Stimulated activated CD8-positive, alpha-beta memory T cell treated with anti-CD3 and anti-CD28 coated beads, Interleukin-12 subunit alpha, Interleukin-12 subunit beta, amount 100 ng/mL, for 24 hours (primary cell): ENCODE data around the gene OPCML.

Source experiments
- DNase-seq: peaks from one replicate; pipeline ENCODE4 v3.0.0-alpha.2; 2020; ENCODE audit errors: extremely low read depth

OPCML gene

DNA sequence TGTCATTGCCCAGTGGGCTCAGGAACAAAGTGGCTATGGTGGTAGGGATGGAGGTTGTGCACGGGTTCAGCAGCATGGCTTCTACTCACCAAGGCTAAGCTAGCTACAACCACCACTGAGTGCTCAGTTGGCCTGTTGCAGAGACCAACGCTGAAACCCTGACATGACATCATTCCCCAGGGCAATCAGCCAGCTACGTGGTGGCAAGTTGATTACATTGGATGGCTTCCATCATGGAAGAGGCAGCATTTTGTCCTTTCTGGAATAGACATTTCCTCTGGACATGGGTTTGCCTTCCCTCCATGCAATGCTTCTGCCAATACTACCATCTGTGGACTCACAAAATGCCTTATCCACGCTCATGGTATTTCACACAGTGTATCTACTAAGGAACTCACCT lies 634.3 kb downstream of the OPCML start:
- DNase-seq, result no peak

DNA sequence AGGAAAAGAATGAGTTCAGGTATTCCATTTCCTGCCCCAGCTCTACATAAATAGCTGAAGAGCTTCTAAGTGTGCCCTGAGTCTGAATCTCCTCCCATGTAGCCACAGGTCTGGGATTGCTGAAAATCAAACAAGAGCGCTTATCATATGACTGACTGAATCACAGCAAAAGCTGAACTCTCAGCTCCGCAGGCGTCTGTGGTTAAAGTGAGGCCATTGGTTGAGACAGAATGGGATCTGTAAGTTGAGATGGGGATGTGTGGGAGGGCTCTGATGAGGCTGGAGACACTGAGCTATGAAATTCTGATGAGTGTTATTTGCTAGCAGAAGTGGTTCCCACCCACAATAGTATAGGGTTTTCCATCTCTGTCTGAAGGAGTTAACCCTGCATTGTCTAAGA lies 637.0 kb downstream of the OPCML start:
- no peak for DNase-seq

DNA sequence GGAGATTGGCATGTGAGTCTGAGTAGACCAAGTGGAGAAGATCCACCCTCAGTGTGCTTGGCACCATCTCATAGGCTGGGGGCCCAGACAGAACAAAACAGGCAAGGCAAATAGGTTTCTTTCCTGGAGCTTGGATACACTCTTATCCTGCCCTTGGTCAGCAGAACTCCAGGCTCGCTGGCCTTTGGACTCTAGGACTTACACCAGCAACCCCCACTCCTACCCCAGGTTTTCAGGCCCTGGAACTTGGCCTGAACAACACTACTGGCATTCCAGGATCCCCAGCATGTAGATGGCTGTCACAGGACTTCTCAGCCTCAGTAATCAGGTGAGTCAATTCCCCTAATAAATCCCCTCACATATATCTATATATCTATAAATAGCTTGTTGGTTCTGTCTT lies 637.7 kb downstream of the OPCML start:
- DNase-seq, result no peak

DNA sequence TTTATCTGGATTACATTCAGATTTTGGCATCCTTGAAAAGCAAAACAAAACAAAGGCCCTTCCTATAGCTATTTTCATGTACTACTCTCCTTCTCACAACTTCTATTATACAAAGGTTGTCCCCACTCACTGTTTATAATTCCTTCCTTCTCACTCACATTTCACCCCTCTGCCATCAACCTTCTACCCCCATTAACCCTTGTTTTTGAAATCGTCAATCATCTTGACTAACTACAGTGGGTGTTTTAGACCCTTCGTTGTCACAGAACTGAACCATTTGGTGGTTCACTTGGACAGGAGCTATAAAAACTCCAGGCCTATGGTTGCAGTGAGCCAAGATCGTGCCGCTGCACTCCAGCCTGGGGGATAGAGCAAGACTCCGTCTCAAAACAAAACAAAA lies 639.4 kb downstream of the OPCML start:
- DNase-seq, result no peak

DNA sequence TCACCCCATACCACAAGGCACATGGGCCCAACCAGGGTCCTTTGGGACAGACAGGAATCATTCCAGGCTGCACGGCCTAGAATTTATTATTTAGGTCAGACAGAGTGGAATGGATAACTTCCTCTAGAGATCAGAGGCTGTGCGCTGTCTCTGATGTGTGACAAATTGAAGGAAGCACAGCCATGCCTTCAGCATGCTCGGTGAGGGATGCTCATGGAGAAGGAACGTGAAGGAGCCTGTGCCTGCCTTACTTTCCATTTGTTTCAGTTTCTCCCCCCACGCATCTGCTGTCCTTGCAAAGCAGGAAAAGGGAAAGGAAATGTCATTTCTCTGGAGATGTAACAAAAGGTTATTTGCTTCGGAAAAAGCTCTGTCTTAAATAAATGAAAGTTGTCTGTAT lies 644.1 kb downstream of the OPCML start:
- no peak for DNase-seq

DNA sequence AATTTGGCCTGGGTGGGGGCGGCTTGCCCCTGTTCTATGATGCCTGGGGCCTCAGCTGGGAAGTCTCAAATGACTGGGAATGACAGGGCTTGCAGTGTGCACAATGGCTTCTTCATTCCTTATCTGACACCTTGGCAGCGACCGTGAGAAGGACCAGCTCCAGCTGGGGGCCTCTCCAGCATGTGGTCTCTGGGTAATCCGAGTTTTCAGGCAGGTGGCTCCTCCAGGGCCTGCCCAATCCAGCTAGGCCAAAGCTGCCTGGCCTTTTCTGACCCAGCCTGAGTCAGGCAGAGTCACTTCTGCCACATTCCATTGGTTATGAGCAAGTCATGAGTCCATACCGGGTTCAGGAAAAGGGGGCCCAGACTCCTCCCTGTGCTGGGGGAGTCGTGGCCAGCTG lies 646.0 kb downstream of the OPCML start:
- DNase-seq, result no peak

DNA sequence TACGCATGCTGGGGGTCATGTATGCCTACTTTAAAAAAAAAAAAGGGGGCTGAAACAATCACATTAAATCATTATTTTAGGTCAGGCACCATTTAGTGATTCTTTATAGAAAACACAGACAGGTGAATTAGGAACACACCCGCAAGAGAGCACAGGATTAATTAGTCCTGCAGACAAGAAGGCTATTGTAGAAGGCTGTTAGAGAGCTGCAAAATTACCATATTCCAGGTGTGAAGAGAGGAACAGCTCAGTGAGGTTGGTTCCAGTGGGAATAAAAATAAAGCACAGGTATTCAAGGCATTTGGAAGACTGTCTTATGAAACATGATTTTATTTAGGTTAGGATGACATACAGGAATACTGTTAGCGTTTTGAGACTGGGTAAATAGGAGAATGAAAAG lies 649.1 kb downstream of the OPCML start:
- no peak for DNase-seq

DNA sequence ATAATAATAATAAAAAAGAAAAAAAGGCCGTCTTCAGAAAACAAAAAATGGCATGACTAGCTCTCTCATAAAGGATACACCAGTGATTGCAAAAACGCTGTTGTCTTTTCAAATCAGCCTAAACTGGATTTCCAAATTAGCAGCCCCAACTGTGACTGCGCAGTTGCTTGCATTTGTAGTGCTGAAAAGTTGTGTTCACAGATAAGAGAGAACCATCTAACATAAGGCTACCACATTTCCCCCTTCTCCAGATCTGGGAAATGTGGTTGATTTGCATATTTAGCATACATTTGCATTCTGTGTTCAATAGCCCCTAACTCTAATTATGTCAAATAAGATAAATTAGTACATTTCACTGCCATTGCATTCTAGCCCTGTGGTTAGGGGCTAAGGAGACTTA lies 650.7 kb downstream of the OPCML start:
- no peak for DNase-seq

DNA sequence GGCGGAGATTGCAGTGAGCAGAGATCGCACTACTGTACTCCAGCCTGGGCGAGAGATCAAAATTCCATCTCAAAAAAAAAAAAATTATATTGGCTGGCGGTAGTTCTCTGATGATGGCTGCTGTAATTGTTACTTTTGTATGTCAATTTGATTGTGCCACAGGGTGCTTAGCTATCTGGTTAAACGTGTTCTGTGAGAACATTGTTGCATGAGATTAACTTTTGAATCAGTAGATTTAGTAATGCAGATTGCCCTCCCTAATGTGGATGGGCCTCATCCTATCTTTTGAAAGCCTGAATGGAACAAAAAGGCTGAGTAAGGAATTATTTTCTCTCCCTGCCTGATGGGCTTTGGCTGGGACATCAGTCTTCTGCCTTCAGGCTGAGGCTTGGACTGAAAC lies 654.2 kb downstream of the OPCML start:
- no peak for DNase-seq

DNA sequence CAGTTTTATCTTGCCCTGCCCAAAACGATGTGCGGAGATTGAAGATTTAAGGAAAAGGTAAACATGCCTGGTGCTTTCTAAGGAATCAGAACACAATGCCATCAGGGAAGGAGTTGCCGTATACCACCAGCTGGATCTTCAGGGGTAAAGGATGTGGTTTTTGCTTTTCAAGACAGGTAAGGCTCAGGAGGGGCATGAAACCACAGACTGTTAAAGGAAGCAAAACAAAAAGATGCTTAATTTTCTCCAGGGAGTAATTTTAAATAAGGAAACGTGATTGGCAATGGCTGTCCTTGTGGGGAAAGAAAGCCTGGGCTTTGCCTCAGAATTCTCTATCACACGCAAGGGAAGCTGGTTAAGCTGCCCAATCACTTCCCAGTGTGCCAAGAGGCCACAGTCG lies 655.6 kb downstream of the OPCML start:
- no peak for DNase-seq

DNA sequence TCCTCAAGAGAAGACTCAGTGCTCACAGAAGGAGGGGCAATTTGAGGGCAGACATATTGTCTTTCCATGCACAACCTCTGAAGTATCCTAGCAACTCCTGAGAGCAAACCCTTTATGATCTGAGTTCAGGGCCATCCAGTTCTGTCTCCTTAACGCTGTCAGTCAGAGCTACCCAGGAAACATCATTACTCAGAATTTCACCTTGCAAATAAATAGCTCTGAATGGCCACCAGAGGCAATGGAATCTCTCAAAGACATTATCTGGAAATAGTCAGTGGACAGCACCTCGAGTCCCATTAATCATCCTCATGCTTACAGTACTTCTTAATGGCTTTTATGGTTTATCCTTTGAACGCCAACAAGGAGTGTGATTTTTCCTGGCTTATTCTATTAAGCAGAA lies 656.1 kb downstream of the OPCML start:
- DNase-seq, result no peak

DNA sequence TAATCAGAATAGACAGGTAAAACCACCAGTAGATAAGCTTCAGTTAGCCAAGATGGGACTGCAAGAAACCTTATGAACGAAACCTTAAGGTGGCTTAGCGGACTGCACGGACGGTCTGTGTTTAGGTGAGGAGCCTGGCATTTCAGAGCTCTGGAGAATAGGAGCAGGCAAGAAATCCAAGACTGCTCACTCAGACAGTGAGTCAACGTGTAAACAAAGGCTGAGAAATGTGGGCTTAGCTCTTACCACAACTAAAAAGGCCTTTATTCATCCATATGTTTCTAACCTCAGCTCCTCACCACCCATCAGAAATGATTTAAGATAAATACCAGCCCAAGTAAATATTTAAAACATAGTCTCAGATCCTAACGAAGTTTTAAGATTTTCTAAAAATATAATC lies 657.7 kb downstream of the OPCML start:
- no peak for DNase-seq

DNA sequence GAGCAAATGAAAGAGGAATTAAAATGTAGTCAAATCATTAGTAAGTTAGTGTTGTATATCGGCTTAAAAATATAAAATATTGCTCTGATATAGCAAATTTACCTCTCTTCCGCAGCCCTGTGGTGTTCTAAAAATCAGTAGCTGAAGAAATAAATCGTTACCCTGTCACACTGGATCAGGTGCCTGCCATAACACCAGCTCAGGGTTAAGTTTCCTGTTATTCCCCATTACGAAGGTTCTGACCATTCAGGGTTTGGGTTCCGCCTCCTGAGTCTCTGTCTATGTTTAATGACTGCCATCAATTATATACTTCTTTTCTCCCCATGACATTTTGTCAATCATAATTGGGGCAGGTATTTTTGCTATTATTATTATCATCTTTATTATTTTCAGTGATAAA lies 658.5 kb downstream of the OPCML start:
- DNase-seq, result no peak

DNA sequence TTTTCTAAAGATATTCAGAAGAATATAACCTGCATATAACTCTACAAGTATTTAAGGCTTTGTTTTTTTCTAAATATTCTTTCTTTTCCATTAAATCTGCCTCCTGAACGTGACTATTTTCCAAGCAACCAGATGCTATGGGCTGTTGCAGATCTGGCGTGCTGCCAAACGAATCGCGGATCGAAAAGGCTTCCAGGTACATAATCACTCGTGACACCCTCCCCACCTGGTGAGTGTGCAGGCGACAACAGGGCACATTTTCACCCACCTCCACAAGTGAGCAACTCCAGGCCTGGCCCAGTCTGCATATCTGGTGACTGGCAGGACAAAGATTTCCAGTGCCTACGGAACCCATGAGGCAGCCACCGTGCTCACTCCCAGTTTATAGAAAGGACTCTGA lies 660.1 kb downstream of the OPCML start:
- no peak for DNase-seq

DNA sequence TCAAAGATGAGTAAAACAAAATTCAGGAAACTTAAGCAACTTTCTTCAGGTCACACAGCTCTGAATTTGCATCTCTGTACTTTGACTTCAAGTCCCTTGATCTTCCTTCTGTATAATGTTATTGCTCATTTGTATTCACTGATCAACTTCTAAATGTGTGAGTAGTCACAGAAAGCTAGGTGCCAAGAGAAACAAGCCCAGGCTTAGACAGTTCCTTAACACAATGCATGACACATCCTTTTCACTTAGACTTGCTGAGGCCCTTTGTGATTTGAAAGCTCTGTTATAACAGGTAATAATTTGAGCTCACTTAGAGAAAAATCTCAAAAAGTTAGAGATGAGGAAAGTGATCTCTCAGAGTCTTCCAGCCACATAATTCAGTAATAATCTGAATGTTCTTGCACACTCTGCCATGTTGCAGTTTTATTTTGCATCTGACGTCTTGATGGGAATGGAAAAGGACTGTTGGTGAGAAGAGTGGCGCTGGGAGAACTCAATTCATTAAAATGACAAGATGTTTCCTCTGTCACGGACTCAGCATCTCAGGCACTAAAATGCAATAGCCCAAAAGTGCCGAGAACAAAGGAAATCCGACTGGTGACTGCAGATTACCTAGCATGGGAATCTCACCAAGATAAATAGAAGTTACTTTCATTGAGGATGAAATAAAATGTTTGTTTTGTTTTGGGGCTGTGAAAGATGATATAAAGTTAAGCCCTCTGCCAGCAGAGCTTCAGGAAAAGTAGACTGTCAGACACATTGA lies 665.3 kb downstream of the OPCML start:
- DNase-seq, result no peak

DNA sequence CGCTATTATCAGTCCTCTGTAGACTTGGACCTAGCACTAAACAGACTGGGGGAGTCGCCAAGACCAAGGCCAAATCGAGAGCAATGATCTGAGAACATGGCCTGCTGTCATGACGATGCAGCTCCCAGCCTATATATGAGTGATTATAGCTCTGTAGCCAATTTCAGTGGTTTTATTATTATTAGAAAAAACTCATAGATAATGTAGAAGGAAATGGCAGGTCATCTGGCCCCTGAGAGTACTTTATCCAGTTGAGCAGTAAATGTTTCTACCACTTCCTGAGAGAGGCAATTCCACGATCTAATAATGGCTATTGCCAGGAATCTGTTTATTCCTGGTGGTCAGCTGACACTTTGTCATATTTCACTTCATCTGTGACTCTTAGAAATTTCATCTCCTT lies 666.7 kb downstream of the OPCML start:
- no peak for DNase-seq

DNA sequence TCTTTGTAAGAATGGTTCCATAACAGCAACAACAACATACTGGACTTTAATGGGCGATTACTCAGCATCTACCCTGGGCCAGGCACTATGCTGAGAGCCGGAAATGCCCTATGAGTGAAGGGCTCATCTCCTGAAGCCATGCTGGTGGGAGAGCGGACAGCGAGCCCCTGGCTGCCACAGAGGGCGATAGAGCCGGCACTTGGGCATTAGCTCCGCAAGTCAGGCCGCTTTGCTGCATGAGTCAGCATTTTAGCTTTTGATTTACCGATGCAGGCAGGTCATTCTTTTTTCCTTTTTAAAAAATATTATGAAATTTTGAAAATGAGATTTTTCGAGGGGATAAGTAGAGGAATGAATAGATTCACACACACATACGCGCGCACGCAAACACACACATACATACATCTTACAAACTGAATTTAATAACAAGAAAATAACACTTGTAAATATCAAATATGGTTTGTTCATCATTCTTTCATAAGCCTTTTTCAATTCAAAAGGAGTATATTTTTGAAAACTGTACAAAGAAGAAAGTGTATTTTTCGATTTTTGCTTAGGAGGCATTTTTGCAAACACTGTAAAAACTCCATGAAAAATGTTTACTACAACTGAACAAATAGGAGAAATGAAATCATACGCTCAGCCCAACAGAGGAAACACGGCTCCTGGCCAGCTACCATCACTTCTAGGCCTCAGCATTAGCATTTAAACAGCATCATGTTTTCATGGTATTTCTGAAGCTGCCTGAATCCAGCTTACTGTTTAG lies 667.3 kb downstream of the OPCML start:
- DNase-seq, result no peak

DNA sequence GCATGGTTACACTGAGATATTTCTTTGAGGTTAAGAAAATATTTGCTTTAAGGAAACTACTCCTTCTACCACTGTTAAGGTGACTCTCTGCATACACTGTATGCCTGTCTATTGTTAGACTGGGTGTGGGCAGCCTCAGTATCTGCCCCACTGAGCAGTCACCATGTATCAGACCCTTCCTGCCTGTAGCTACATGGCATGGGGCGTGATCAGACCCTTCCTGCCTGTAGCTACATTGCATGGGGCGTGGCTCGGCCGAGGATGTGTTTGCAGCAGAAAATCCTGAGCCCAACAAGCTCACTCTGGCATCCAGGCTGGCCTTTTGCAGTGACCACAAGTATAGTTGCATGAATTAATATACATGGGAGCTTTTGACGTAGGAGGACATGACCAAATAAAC lies 669.4 kb downstream of the OPCML start:
- no peak for DNase-seq

DNA sequence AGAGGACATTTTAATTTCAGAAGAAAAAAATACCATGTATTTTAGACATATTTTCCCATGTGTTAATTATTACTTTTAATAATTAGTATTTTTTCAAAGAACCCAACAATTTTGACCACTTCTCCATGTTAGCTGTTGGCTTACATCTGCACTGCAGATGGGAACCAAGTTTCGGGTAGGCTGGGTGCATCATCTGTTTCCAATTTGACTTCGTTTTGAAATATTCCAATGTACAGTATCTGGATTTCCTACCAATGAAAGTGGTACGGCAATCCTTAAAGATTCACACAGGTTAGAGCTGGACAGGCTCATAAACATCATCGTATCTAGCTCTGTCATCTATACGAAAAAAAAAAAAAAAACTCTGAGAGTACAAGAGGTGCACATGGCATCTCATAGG lies 670.2 kb downstream of the OPCML start:
- no peak for DNase-seq

DNA sequence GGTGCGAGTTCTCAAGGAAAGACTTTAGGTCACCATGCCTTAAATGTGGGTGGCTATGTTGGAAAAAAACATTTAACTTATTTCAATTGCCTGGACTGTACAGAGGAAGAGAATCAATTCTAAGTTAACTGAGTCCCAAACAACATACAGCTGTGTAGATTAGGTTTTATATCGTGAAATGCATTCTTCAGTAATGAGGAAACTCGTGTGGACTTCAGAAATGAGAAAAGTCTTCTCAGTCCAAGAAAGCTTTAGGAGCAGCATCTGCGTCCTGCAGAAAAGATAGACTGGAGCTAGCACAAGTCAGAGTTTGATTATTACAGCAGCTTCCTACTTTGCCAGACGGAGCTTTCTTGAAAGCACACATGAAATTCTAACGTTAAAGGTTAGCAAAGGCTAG lies 673.0 kb downstream of the OPCML start:
- DNase-seq, result no peak

DNA sequence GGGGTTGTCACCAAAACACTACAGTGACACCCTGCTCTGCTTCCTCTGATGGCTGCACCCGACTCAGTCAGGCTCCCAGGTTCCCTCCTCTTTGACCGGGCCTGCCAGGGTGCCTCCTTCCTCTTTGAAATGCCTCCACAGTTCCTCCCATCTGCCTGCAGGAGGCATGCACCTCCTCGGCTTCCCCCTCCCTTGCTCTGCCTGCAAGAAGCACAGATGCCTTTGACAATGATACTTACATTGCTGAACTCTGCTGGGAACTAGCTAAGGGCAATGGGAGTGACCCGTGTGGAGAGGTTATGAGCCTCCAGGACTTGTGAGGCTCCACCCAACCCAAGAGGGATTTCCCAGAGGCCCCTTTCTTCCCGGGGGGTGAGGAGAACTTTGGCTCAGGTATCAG lies 674.1 kb downstream of the OPCML start:
- DNase-seq, result no peak

DNA sequence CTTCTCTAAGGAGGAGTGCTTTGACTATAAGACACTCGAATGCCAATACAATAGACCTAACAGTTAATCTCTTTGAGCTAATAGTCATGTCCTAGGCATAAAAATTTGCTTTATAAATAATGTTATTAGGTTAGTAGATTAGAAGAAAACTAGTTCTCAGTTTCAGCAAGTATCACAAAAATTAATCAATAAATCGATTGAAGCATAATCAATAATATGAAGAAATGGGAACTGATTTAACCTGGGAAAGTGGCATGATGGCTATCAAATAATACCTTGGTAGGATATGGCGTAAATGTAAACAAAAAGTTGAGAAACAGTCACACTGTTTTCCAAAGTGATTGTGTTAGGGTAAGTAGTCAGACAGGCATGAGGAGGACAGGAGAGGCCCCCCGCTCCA lies 676.3 kb downstream of the OPCML start:
- no peak for DNase-seq

DNA sequence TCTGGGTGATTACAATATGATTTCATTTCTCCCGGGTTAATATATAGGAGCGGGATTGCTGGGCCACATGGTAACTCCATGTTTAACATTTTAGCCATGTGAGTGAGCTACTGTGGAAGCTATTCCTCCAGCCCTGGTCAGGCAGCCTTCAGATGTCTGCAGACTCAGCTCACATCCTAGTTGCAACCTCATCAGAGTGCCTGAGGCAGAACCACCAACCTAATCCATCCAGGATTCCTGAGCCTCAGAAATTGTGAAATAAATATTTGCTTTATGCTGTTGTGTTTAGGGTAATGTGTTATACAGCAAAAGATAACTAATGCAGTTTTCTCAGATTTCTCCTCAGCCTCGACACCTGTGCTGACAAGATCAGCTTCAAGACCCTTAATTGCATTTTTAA lies 676.8 kb downstream of the OPCML start:
- DNase-seq, result no peak

DNA sequence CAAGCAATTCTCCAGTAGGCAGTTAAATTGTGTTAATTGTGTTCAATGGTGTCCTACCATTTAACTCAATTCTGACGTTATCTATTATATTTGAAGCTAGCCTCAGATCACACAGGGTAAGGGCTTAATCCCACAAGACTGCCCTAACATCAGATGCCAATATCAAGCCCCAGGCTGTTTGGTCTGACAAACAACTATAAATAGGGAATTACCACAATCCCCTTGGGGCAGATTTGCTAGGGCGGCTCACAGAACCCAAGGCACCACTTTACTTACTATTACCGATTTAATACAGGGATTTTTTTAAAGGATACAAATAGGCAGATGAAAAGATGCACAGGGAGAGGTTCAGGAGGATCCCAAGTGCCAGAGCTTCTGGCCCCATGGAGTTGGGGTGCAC lies 678.4 kb downstream of the OPCML start:
- DNase-seq, result no peak
